H1 (cell line): ENCODE data around the gene MOB3B. TPM values are rescaled to one million over a fixed set of nuclear protein-coding genes. Genes with fewer than 3 reads are reported as not detected.

ENCODE experiments used
- GTF2F1 ChIP-seq: IDR thresholded peaks from 2 replicates; pipeline ENCODE4 v1.6.1; 2012; ENCODE audit warnings: low read depth, low read length, improper control_type of control experiment, borderline replicate concordance
- polyA plus RNA-seq, 7 experiments: library from polyadenylated mRNA; depleted of rRNA in 3 of 7; stranded (reverse) in 5 of 7; unstranded in 2 of 7; fragments of >200 nt in 5 of 7; fragments of 200-250 nt in 2 of 7; gene quantifications; 1 replicate in 5 of 7; 2 replicates in 1 of 7; 4 replicates in 1 of 7; pipeline versions ENCODE4 v1.2.1 to v1.2.3, GENCODE V29; 2011 to 2013; ENCODE audit warnings: missing spikeins in 2 of 7, mixed read lengths in 2 of 7
- total RNA-seq: library from RNA; stranded (reverse); fragmentation: NEBNext Ultra II Directional; extraction: Animal tissue kit (Norgen Biotek cat#: 25700); gene quantifications from 2 replicates; pipeline ENCODE4 v1.2.1, GENCODE V29; 2021

Gene MOB3B
- total and polyA plus RNA-seq, 2 of the 8 experiments (the other 6 are each of a cell fraction or from before 2014, with no cell fraction given) = 12.7 to 16.1 TPM

DNA sequence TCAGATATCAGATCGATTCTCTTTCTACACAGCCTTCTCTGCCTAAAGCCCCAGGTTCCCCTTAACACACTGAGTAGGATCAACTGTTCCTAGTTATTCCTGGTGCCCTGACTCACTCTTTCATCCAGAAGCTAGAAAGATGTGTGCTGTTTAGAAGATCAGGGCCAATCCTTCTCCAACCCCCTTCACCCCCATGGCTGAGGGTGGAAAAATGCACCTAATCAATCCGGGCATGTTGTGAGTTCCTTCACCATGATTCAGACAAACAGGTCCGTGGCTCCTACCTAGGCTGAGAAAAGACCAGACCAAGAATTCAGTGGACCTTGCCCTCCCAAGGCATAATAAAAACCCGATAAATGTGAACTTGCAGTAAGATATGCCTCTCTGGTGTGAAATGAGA, 147.3 kb downstream of the MOB3B start (continued):
- TF ChIP-seq GTF2F1 = no peak
